OCI-LY1 (cell line): ENCODE data around the gene BRIP1.

ENCODE experiments used
- CTCF ChIP-seq: fragments of 200-600 bp; sonication (generic), shearing (Covaris generic); IDR thresholded peaks from 2 replicates; pipeline ENCODE4 v1.5.1; 2017; ENCODE audit warnings: mild to moderate bottlenecking, antibody characterized with exemption, low read length, moderate library complexity, mixed read lengths
- EZH2 ChIP-seq: fragments of 200-600 bp; sonication (generic), shearing (Covaris generic); IDR thresholded peaks from 2 replicates; pipeline ENCODE4 v1.8.0; 2017; ENCODE audit warnings: borderline replicate concordance, mixed run types, mild to moderate bottlenecking, antibody characterized with exemption, low read length, moderate library complexity, mixed read lengths

GRCh38 chr17:61806936-61807335, 56.4 kb downstream of the BRIP1 start:
- no peak for TF ChIP-seq CTCF
- no peak for TF ChIP-seq EZH2
